GM19328 (cell line): ENCODE data around the gene CTTN.

ENCODE experiments used
- ATAC-seq: cut with Tn5 transposase; IDR thresholded peaks from one replicate; pipeline ENCODE4 v1.9.1; 2021; ENCODE audit warnings: mild to moderate bottlenecking, moderate library complexity; ENCODE audit not compliant: unreplicated experiment

Gene CTTN

GRCh38 chr11:70409437-70409836 is 11.1 kb downstream of the CTTN start:
- no peak for ATAC-seq

GRCh38 chr11:70409871-70410270 is 11.5 kb downstream of the CTTN start:
- no peak for ATAC-seq

GRCh38 chr11:70410276-70411205 is 12.2 kb downstream of the CTTN start:
- no peak for ATAC-seq

- ATAC-seq: no peak
Measured at GRCh38 chr11:70411713-70412452, 13.6 kb downstream of the CTTN start.

GRCh38 chr11:70413151-70413550 is 14.8 kb downstream of the CTTN start:
- no peak for ATAC-seq

- ATAC-seq: no peak
Measured at GRCh38 chr11:70414341-70415100, 16.2 kb downstream of the CTTN start.

- no peak for ATAC-seq
Measured at GRCh38 chr11:70415191-70415590, 16.9 kb downstream of the CTTN start.

GRCh38 chr11:70415642-70416395 is 17.5 kb downstream of the CTTN start:
- no peak for ATAC-seq

- ATAC-seq: no peak
Measured at GRCh38 chr11:70416881-70417280, 18.6 kb downstream of the CTTN start.

- ATAC-seq: no peak
Measured at GRCh38 chr11:70418130-70418529, 19.8 kb downstream of the CTTN start.

GRCh38 chr11:70419307-70420007 is 21.1 kb downstream of the CTTN start:
- ATAC-seq: no peak

- no peak for ATAC-seq
Measured at GRCh38 chr11:70420008-70420464, 21.7 kb downstream of the CTTN start.

- ATAC-seq: no peak
Measured at GRCh38 chr11:70420496-70420895, 22.2 kb downstream of the CTTN start.

- no peak for ATAC-seq
Measured at GRCh38 chr11:70421123-70421522, 22.8 kb downstream of the CTTN start.

- ATAC-seq: no peak
Measured at GRCh38 chr11:70422692-70423522, 24.6 kb downstream of the CTTN start.

- no peak for ATAC-seq
Measured at GRCh38 chr11:70423523-70424505, 25.5 kb downstream of the CTTN start.

- ATAC-seq: no peak
Measured at GRCh38 chr11:70424765-70425344, 26.5 kb downstream of the CTTN start.
